HG03097 (cell line): ENCODE results near the gene SCO2.

Experiments
- ATAC-seq: cut with Tn5 transposase; IDR thresholded peaks from one replicate; pipeline ENCODE4 v1.9.1; 2021; ENCODE audit not compliant: unreplicated experiment, low FRiP score

SCO2 gene

DNA sequence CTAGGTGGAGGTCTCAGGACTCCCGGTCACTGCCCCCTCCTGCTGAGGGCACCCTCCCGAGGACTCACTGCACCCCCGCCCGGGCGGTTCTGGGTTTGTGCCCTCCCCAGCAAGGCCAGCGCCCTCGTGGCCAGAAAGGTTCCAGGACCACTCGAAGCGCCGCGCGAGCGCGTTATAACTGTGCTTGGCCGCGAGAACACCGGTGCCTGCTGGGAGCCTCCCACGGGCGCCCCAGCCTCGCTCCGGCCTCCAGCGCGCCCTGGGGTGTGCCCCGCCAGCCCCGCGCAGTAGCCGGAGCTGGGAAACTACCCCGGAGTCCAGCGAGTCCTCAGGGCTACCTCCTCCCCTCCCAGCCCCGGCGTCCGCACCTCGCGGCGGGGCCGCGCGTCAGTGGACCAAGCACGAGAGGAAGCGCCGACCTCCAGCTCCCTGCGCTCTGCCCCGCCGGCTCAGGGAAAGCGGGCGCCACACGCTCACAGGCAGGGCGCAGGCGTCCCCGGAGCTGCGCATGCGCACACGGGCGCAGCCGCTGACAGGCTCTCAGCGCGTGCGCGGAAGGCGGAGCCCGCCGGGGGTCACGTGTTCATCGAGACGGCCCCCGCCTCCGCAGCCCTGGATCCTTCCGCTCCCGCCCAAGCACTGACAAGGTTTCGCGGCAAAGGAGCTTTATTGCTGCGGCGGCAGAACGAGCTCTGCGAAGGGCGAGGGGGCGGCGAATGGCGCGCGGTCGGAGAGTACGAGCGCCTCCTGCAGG is at the start of gene SCO2:
SCO2 (minus strand) TSS at position 495 of the 754 bp plus-strand sequence. CDS start 1,187 bp downstream, outside the sequence.
- ATAC-seq: peak; percentile 38

- ATAC-seq: no peak
Observed at GRCh38 chr22:50574383-50574755, 49.0 kb upstream of the SCO2 start.

GRCh38 chr22:50573491-50574382 is 48.3 kb upstream of the SCO2 start:
- no peak for ATAC-seq

- no peak for ATAC-seq
Observed at GRCh38 chr22:50572965-50573364, 47.6 kb upstream of the SCO2 start.

GRCh38 chr22:50571264-50572175 is 46.1 kb upstream of the SCO2 start:
- ATAC-seq: no peak

GRCh38 chr22:50570861-50571260 is 45.5 kb upstream of the SCO2 start:
- no peak for ATAC-seq

DNA sequence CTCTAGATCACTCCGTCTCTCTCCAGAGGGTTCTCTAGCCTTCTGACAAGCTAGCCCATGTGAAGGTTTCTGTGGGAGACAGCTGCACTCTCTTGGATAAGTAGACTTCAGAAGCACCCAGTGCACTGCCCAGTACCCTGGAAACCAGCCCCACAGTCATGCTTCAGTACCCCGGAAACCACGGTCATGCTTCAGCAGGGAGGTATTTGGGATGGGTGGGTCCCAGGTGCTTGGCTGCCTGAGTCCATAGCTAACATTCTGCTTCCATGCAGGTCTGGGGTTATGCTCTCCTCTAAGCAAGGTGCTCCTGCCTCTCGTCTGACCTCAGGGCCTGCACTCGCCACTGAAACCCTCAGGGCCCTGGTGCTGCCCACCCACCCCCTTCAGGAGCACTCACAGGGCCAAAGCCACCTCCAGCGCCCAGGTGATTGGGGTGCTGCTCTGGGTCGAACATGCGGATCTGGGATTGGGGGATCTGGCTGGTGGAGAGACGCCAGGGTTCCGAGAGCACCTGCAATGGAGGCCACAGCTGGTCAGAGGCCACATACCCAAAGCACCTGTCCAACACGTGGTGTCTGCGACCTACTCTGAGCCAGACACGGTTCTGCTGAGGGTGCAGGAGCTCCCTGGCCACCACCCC is 44.6 kb upstream of the SCO2 start:
- no peak for ATAC-seq

DNA sequence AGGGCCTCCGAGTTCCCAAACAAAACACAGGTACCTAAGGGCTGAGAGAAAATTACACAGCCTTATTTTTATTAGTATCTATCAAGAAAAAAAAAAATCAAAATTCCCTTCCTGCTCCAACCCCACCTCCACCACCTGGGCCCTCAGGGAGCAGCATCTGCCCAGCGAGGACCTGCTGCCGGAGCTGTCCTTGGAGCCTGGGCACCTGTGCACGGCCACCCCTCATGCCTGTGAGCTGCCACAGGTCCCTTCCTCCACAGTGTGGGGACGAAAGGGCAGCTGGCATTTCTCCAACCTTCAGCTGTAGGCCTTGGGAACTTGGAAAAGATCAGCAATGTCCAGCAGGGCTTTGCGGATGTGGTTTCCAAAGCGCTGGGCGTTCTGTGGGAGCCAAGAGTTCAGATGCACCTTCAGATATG is 43.7 kb upstream of the SCO2 start:
- no peak for ATAC-seq

GRCh38 chr22:50568626-50569025 is 43.2 kb upstream of the SCO2 start:
- ATAC-seq: no peak

DNA sequence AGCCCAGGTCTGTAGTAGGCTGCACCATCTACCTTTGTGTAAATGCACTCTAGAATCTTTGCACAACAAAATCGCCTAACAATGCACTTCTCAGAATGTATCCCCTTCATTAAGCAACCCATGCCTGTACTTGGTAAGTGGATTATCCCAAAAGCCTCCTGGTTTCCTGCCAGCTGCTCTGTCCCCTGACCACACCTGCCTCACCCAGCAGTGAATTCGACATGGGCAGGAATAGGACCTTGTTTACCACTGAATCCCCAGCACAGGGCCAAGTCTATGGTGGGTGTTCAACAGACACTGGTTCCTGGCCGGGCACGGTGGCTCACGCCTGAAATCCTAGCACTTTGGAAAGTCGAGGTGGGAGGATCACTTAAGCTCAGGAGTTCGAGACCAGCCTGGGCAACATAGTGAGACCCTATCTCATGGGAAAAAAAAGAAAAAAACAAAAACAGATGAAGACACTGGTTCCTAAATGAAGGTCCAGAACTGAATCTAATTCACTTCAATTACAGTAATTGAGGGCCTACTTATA is 42.4 kb upstream of the SCO2 start:
- ATAC-seq: no peak

DNA sequence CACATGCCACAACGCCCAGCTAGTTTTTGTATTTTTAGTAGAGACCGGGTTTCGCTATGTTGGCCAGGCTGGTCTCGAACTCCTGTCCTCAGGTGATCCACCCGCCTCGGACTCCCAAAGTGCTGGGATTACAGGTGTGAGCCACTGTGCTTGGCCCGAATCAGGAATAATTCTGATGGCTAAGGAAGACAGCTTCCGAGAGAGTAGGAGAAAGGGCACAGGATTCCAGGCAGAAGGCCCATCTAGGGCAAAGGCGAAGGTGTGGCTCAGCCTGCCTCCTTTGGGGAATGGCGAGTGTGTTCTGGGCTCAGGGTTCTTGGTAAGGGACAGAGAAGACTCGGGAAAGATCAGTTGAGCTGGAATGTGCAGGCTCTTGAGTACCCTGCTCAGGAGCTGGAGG is 38.9 kb upstream of the SCO2 start:
- no peak for ATAC-seq

GRCh38 chr22:50563413-50564160 is 38.2 kb upstream of the SCO2 start:
- no peak for ATAC-seq

DNA sequence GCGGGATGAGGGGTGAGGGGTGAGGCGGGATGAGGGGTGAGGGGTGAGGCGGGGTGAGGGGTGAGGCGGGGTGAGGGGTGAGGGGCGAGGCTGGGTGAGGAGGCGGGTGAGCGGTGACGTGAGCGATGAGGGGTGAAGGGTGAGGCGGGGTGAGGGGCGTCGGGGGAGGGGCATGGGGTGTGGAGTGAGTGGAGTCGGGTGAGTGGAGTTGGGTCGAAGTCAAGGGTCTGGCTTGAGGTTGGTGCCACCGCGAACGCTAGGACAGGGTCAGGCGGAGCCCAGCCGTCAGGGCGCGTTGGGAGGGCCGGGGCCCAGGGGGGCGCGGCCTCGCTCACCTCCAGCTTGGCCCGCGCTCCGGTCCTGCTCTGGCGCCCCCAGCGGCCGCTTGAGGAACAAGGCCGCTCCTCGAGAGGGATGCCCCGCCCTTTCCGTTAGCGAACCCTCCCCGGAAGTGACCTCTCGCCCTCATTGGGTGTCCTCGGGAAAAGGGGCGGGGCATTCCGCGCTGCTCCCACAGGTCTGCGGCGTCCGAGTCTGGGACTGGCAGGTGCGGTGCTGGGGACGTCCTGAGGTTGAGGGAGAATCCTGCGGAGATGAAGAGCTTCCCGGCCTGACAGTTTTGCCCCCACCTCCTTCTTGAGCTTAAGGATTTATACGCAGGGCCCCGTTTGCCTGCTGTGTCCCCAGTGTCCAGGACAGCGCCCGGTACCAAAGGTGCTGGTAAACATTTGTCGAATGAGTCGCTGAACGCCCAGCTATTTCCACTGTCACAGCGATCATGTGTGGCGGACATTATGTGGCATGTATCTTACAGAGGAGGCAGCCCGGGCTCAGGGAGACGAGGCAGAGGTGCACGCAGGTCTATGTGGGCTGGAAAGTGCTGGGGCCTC is 37.4 kb upstream of the SCO2 start, which contains the start of gene SYCE3:
SYCE3 (minus strand) TSS at position 397 of the 890 bp plus-strand sequence. CDS start 6,514 bp downstream, outside the sequence.
- peak; percentile 94 for ATAC-seq

DNA sequence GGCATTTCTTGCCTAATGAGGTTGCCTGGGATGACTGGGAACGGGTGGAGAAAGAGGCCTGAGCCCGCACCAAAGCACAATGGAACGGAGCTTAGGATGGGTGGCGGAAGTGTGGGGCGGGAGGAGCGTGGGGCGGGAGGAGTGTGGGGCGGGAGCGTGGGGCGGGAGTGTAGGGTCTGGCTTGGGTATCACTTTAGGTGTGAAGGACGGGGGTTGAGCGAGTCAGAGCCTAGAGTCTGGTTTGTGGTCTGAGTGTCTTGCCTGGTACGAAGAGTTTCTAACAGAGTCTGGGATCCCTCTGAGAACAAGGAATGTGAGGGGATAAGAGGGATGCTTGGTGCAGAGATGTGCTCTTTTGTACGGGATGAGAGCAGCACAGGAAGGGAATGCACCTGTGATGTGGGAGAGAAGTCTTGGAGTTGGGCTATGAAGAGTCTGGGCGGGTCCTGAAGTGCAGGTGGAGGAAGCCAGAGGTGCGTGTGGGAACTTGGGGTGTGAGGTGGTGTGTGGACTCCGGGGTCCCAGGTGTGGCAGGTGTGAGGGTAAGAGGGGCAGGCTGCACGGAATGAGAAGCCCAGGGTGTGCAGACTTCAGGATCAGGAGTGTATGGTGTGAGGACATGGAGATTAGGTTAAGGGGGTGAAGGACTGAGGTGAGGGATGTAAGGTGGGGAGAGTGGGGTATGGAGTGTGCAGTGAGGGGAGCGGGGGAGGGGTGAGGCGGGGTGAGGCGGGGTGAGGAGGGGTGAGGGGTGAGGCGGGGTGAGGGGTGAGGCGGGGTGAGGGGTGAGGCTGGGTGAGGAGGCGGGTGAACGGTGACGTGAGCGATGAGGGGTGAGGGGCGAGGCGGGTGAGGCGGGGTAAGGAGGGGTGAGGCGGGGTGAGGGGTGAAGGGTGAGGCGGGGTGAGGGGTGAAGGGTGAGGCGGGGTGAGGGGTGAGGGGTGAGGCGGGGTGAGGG is 36.3 kb upstream of the SCO2 start:
- ATAC-seq: no peak

DNA sequence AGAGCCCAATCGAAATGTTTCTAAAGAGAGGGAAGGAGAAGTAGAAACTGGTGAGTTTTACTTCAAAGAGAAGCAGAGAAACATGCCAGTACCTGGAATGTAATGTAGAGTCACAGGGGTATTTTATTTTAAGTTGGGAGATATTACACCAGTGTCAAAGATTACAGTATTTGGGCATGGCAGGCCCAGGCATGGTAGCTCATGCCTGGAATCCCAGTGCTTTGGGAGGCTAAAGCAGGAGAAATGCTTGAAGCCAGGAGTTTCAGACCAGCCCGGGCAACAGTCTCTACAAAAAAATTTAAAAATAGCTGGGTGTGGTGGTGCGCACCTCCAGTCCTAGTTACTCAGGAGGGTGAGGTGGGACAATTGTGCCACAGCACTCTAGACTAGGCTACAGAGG is 34.6 kb upstream of the SCO2 start:
- ATAC-seq: no peak

DNA sequence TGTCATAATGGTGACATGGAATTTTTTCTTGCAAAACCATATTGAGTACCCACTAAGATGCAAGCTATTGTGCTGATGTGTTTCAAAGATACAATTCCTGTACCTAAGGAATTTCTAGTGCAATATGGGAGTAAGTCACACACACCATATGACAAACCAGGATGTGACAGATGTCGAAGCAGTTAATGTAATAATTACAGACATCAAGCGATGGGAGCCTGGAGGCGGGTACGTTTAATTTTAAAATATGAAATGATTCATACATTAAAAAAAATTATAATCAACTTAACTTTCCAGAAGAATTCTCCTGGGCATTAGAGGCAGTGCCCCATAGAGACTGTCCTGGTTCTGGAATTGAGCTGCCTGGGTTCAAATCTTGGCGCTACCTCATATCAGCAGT is 31.3 kb upstream of the SCO2 start:
- no peak for ATAC-seq

DNA sequence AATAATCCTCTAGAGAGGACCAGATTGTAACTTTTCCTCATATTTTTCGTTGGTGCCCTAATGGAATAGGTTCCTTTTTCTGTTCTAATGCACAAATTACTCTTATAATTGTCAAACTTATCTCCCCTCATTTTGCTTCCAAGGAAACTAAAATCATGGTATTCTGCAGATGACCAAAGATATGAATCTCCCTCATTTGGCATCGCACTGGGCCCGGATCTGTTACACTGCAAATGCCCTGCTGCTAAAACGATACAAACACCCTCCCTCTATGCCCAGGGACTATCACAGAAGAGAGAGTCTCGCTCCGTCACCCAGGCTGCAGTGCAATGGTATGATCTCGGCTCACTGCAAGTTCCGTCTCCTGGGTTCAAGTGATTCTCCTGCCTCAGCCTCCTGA is 27.9 kb upstream of the SCO2 start:
- ATAC-seq: no peak
